ENCODE results near the gene RPTOR.

DNA sequence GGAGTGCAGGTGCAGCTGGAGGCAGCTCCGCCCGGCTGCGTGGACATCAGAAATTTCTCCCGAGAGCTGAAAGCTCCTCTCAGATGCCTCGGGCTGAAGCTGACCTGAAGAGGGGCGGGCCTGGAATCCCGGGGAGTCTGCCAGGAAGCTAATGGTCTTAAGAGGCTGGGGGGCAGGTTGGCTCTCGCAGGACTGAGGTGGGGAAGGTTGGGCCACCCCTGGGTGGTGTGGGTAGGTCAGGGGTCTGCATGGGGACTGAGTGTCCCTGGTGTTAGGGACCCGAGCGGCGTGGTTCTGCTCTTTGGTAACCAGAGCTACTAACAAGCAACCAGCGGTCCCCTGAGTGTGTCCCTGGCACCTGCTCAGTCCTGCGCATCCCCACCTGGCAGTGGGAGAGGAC is 450.5 kb downstream of the RPTOR start:
- TF ChIP-seq CTCF (IDR thresholded peaks at IDR 0.05) = no peak
- TF ChIP-seq POLR2A (IDR thresholded peaks at IDR 0.05; ENCODE audit: low read depth) = no peak

Data from esophagus muscularis mucosa (tissue), 3 donors.